GM12878 (cell line): Measurements from ENCODE around the gene MAGI2.

ENCODE experiments used
- ATF2 ChIP-seq: IDR thresholded peaks from 2 replicates; pipeline ENCODE4 v1.6.1; 2012; ENCODE audit warnings: low read length, inconsistent platforms
- CTCF ChIP-seq, 3 experiments: IDR thresholded peaks in 2 of 3; conservative IDR thresholded peaks in 1 of 3; 2 replicates each; pipeline ENCODE4 v1.5.1; 2011; ENCODE audit warnings: low read depth in 3 of 3, low read length in 3 of 3, mild to moderate bottlenecking in 3 of 3, control low read depth in 2 of 3, moderate library complexity in 2 of 3, inconsistent platforms in 1 of 3, mixed read lengths in 1 of 3; ENCODE audit not compliant: control insufficient read depth in 2 of 3, insufficient read depth in 1 of 3; ENCODE audit errors: extremely low read depth in 1 of 3
- EZH2 ChIP-seq: IDR thresholded peaks from 2 replicates; pipeline ENCODE4 v1.6.1; 2012; ENCODE audit warnings: low read depth, mild to moderate bottlenecking, control low read depth, inconsistent platforms, low read length, borderline replicate concordance; ENCODE audit not compliant: control insufficient read depth
- FOXK2 ChIP-seq: fragments of 450-650 bp; IDR thresholded peaks from 2 replicates; pipeline ENCODE4 v1.6.1; 2017; ENCODE audit warnings: mild to moderate bottlenecking, moderate library complexity
- NR2C2 ChIP-seq: IDR thresholded peaks from 2 replicates; pipeline ENCODE4 v1.6.1; 2011; ENCODE audit warnings: borderline replicate concordance, low read depth; ENCODE audit not compliant: control insufficient read depth, insufficient read length
- TBL1XR1 ChIP-seq: IDR thresholded peaks from 2 replicates; pipeline ENCODE4 v1.6.1; 2012; ENCODE audit warnings: low read depth, low read length, improper control_type of control experiment
- ZNF24 ChIP-seq: fragments of 450-650 bp; IDR thresholded peaks from 2 replicates; pipeline ENCODE4 v1.6.1; 2017; ENCODE audit warnings: antibody characterized with exemption, mild to moderate bottlenecking
- ZNF274 ChIP-seq: IDR thresholded peaks from one replicate; pipeline ENCODE4 v1.8.0; 2011; ENCODE audit not compliant: insufficient read length, insufficient read depth

- TF ChIP-seq ZNF274 (no peak), ZNF24 (no peak), ATF2 (no peak), EZH2 (no peak), FOXK2 (no peak), NR2C2 (no peak), CTCF (IDR thresholded peaks at IDR 0.05 in 2 of 3, conservative IDR thresholded peaks at IDR 0.05 in 1 of 3; ENCODE audit: control insufficient read depth in 2 of 3, extremely low read depth in 1 of 3, insufficient read depth in 1 of 3, low read depth in 3 of 3, low read length in 3 of 3) (no peak), TBL1XR1 (no peak)
Measured at GRCh38 chr7:78959477-78959876, 494.0 kb downstream of the MAGI2 start.
